NCI-H1436 (cell line): ENCODE data around the gene MYRIP.
"Not testable (repeated sequence)": the region's sequence is repeated elsewhere in the genome, so short reads cannot be mapped to it uniquely, and the experiment has no call there.

ENCODE experiments used
- DNase-seq: peaks from one replicate; lab custom pipeline; 2025; lab: John Stamatoyannopoulos, UW

The MYRIP gene

GRCh38 chr3:40083066-40083465, 273.7 kb downstream of the MYRIP start:
- DNase-seq = no peak

- not testable (repeated sequence) for DNase-seq
Measured at GRCh38 chr3:40084424-40084823, 275.0 kb downstream of the MYRIP start.

GRCh38 chr3:40086890-40087883, 277.8 kb downstream of the MYRIP start:
- no peak for DNase-seq

- no peak for DNase-seq
Measured at GRCh38 chr3:40088527-40089170, 279.2 kb downstream of the MYRIP start.

- DNase-seq = no peak
Measured at GRCh38 chr3:40096661-40097111, 287.3 kb downstream of the MYRIP start.

GRCh38 chr3:40097131-40098117, 288.0 kb downstream of the MYRIP start:
- no peak for DNase-seq

- DNase-seq = no peak
Measured at GRCh38 chr3:40098261-40098759, 288.9 kb downstream of the MYRIP start.

GRCh38 chr3:40099871-40100270, 290.5 kb downstream of the MYRIP start:
- no peak for DNase-seq

GRCh38 chr3:40102182-40102581, 292.8 kb downstream of the MYRIP start:
- no peak for DNase-seq

GRCh38 chr3:40103829-40104228, 294.4 kb downstream of the MYRIP start:
- no peak for DNase-seq

- no peak for DNase-seq
Measured at GRCh38 chr3:40104441-40104840, 295.0 kb downstream of the MYRIP start.

GRCh38 chr3:40108643-40109042, 299.2 kb downstream of the MYRIP start:
- no peak for DNase-seq

GRCh38 chr3:40109641-40110490, 300.5 kb downstream of the MYRIP start:
- DNase-seq = no peak

- DNase-seq = no peak
Measured at GRCh38 chr3:40116478-40117177, 307.2 kb downstream of the MYRIP start.

GRCh38 chr3:40118091-40118490, 308.7 kb downstream of the MYRIP start:
- DNase-seq = no peak

GRCh38 chr3:40120067-40120692, 310.8 kb downstream of the MYRIP start:
- no peak for DNase-seq

GRCh38 chr3:40120806-40121205, 311.4 kb downstream of the MYRIP start:
- DNase-seq = no peak

GRCh38 chr3:40124918-40125317, 315.5 kb downstream of the MYRIP start:
- no peak for DNase-seq

- DNase-seq = no peak
Measured at GRCh38 chr3:40128166-40128565, 318.8 kb downstream of the MYRIP start.

GRCh38 chr3:40129510-40129909, 320.1 kb downstream of the MYRIP start:
- DNase-seq = no peak
